Bone marrow (tissue), 2 donors: ENCODE measurements around the gene IFITM2.
A peak's percentile ranks its signal among the peaks of the same experiment; 100 is the strongest.
"Not testable (repeated sequence)": the region's sequence is repeated elsewhere in the genome, so short reads cannot be mapped to it uniquely, and the experiment has no call there.

ENCODE experiments used
- DNase-seq, 2 donors: peaks; one replicate each; lab custom pipeline; 2025; lab: John Stamatoyannopoulos, UW

The IFITM2 gene

GRCh38 chr11:325796-326591 is 18.4 kb downstream of the IFITM2 start:
- no peak for DNase-seq

- DNase-seq: no peak
Observed at GRCh38 chr11:326592-326841, 18.9 kb downstream of the IFITM2 start.

GRCh38 chr11:326842-327580 is 19.4 kb downstream of the IFITM2 start:
- DNase-seq: peak in 1 of 2 donors; percentile 47

- DNase-seq: no peak
Observed at GRCh38 chr11:327581-327923, 19.9 kb downstream of the IFITM2 start.

GRCh38 chr11:328012-328411 is 20.4 kb downstream of the IFITM2 start:
- no peak for DNase-seq

GRCh38 chr11:328516-329100 is 21.0 kb downstream of the IFITM2 start:
- not testable (repeated sequence) for DNase-seq

- no peak for DNase-seq
Observed at GRCh38 chr11:329886-330253, 22.3 kb downstream of the IFITM2 start.

GRCh38 chr11:330307-330693 is 22.7 kb downstream of the IFITM2 start:
- DNase-seq: no peak

GRCh38 chr11:330694-331357 is 23.2 kb downstream of the IFITM2 start:
- DNase-seq: no peak

GRCh38 chr11:331358-332060 is 23.9 kb downstream of the IFITM2 start:
- no peak for DNase-seq

- no peak for DNase-seq
Observed at GRCh38 chr11:332651-333480, 25.2 kb downstream of the IFITM2 start.

- not testable (repeated sequence) for DNase-seq
Observed at GRCh38 chr11:333616-334263, 26.1 kb downstream of the IFITM2 start.

GRCh38 chr11:334264-334994 is 26.8 kb downstream of the IFITM2 start:
- no peak for DNase-seq

GRCh38 chr11:335779-336658 is 28.4 kb downstream of the IFITM2 start:
- peak in 1 of 2 donors; percentile 67 for DNase-seq

GRCh38 chr11:336659-337198 is 29.1 kb downstream of the IFITM2 start:
- DNase-seq: no peak

- DNase-seq: no peak
Observed at GRCh38 chr11:337711-338110, 30.1 kb downstream of the IFITM2 start.

GRCh38 chr11:339963-340362 is 32.3 kb downstream of the IFITM2 start:
- DNase-seq: no peak

GRCh38 chr11:340539-341512 is 33.2 kb downstream of the IFITM2 start:
- DNase-seq: no peak
